Fibroblast of skin of abdomen (primary cell): Measurements from ENCODE around the gene SCRG1.
A peak's percentile ranks its signal among the peaks of the same experiment; 100 is the strongest.

Experiments
- DNase-seq: peaks from one replicate; pipeline ENCODE4 v3.0.0-alpha.2; 2013

Gene SCRG1

GRCh38 chr4:173410079-173410478 lies 11.2 kb upstream of the SCRG1 start:
- no peak for DNase-seq

GRCh38 chr4:173405840-173406606 lies 7.1 kb upstream of the SCRG1 start:
- DNase-seq, result no peak

DNA sequence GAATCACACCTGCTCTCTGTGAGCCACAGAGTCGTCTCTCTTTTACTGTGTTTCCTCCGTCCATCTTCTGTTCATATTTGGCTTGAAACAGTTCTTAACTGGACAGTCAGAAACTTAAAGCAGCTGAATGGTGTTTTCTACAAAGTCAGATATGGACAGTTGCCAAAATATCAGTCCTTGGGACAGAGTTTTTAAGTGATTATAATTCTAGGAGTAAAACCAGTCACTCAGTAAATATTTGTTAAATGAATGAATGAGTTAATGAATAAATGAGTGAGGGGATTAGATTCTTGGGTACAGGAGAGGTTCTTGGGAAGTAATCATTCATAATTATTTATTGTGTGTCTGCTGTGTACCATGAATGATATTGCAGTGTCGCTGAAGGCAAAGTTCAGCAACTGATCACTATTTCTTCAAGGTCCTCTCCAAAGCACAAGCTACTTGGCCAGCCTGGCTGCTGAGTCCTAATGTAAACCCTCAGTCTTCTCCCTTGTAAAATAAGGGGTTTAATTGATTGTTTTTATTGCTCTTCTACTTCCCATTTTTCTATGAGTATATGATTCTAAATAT lies 5.5 kb upstream of the SCRG1 start:
- DNase-seq, result no peak

DNA sequence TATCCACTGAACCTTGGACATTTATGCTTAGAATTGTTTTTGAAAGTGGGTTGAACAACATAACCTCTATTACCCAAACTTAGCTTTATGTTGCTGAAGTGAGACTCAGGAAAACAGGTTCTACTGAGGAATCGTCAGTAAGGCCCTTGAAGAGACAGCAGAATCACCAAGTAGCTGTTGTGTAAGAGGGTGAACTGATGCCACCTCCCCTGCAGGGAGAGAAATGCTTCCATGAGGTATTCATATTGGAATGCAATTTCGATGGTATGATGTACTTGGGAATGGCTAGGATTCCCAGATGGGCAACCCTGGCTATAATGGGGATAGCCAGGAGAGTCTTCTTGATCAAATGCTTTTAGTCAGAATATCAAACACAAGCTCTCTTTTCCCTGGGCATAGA lies 4.1 kb upstream of the SCRG1 start:
- DNase-seq, result peak; percentile 49

DNA sequence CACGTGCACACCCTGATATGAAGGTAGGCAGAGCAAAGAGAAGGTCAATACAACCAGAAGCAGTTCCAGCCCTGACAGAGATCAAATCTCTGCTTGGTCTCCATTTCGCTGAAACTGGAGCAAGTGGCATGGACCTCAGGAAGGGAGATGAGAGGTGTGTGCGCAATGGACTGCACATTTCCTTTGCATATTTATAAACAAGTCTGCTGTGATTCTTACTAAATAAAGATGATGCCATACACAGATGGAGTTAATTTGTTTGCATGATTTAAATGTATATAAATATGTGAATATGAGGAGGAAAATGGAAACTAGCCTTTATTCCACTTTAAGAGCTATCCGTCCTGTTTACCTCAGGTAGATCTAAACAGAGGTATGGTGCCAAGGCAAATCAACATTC lies 2.1 kb upstream of the SCRG1 start:
- no peak for DNase-seq

DNA sequence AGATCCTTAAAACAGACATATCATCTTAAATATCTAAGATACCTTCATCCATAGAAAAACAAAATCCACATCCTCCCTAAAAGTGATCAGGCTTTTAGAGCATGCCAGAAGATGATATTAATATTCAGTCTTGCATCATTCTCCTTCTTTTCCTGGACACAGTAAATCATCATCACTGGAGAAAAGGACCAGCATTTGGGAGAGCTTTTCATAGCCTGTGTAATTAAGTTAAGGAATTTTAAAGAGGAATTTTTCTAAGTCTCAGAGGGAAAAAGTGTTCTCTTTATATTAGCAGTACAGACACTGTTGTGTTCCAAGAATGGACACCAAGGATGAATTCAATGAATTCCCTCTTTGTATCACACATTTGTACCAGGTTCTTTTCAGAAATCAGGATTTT lies 696 bp downstream of the SCRG1 start:
- peak; percentile 49 for DNase-seq

- no peak for DNase-seq
Measured at GRCh38 chr4:173397604-173398003, 1.3 kb downstream of the SCRG1 start.

- no peak for DNase-seq
Measured at GRCh38 chr4:173391701-173392100, 7.2 kb downstream of the SCRG1 start.

GRCh38 chr4:173386751-173387150 lies 12.2 kb downstream of the SCRG1 start:
- DNase-seq, result no peak

DNA sequence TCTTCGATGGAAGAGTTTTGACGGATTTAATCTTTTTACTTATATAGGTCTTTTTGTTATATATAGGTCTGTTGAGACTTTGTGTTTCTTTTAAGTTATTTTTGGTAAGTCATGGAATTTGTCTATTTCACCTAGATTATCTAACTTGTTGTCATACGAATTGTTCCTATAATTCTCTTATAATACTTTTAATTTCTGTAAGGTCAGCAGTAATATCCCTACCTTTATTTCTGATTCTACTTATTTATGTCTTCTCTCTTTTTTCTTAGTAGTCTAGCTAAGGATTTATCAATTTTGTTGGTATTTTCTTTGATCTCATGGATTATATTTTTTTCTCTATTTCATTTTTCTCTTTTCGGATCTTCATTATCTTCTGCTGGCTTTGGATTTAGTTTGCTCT lies 16.6 kb downstream of the SCRG1 start:
- no peak for DNase-seq

DNA sequence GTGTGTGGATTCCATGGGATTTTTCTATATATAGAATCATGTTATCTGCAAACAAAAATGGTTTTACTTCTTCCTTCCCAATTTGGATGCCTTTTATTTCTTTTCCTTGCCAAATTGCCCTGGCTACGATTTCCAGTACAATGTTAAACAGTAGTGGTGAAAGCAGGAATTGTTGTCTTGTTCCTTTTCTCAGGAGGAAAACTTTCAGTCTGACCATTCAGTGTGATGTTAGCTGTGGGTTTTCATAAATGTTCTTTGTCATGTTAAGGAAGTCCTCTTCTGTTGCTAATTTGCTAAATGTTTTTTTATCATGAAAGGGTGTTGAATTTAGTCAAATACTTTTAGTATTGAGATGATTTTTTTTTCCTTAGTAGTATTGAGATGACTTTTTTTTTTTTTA lies 17.3 kb downstream of the SCRG1 start:
- no peak for DNase-seq

- no peak for DNase-seq
Measured at GRCh38 chr4:173380987-173381386, 17.9 kb downstream of the SCRG1 start.

DNA sequence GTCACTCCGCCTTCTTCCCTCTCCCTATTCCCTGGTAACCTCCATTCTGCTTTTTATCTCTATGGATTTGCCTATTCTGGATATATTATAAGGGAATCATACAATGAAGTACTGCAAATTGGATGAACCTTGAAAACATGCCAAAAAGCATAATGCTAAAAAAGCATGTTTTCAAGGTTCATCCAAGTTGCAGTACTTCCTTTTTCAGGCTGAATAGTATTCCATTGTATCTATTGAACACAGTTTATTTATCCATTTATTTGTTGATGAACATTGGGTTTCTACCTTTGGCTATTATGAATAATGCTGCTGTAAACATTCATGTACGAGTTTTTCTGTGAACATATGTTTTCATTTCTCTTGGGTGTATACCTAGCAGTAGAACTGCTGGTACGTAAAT lies 19.0 kb downstream of the SCRG1 start:
- no peak for DNase-seq

DNA sequence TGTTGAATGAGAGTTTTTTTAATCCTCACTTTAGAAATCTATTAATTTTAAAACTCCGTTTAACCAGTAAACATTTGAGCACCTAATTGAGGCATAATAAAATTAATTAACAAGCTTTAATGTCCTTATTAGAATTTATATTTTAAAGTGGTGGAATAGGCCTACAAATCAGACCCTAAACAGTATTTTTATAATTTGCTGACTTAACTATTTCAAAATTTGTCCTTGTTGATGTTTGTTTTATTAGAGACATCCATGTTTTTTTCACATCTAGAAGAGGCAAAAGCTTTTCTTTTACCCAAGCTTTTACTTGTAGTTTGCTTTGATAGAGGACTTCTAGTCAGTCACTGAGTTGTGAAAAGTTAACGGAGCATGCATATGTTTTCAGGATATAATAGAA lies 24.3 kb downstream of the SCRG1 start:
- DNase-seq, result no peak

GRCh38 chr4:173371292-173372192 lies 27.4 kb downstream of the SCRG1 start:
- DNase-seq, result peak; percentile 77

DNA sequence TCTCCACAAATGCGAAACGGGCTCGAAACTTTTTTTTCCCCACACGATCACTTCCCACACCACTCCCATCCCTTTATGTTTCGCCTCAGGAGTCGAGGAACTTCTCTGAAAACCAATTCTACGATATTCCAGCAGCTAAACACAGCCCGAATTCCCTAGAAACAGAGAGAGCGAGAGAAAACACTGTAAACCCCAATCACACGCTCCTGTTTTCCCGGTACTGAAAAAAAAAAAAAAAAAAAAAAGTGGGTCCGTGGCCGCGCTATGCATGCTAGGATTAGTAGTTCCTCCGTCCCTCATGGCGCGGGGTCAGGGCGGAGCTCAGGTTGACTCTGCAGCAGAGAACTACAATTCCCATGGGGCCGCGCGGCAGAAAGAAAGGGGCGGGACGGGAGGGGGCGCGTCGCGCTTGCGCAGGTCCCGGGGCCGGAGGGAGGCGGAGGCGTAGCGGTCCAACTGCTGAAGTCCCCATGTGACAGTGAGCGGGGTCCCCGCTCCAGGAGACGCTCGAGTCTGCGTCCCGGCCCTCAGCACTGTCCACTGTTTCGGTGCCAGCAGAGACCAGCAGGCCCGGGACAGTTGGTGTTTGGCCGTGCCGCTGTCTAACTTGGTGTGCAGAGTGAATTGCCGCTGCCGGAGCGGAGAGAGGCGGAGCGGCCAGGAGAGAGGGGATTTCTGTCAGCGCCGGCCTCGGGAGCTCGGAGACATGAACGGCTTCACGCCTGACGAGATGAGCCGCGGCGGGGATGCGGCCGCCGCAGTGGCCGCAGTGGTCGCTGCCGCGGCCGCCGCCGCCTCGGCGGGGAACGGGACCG lies 28.2 kb downstream of the SCRG1 start, which contains the start of gene SAP30:
Gene SAP30 (plus strand): TSS at position 478 of the 815 bp plus-strand sequence. CDS start 229 bp downstream, at position 707.
- peak; percentile 99 for DNase-seq

DNA sequence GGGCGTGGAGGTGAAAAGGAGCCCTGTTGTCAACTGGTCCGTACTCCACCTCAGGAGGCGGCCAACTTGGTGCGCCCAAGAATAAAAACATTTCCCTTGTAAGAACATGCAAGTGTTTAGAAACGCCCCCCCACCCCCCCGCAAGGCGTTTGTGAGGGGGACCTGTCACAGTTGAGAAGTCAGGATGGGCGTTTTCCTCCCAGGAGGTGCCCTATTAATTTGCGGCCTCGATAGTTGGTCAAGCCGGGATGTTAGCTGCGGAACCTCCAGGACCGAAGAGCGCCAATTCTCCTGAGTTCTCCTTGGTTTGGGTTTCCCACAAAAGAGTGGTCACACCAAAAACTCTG lies 28.8 kb downstream of the SCRG1 start:
- no peak for DNase-seq

- no peak for DNase-seq
Measured at GRCh38 chr4:173367946-173368345, 31.0 kb downstream of the SCRG1 start.

DNA sequence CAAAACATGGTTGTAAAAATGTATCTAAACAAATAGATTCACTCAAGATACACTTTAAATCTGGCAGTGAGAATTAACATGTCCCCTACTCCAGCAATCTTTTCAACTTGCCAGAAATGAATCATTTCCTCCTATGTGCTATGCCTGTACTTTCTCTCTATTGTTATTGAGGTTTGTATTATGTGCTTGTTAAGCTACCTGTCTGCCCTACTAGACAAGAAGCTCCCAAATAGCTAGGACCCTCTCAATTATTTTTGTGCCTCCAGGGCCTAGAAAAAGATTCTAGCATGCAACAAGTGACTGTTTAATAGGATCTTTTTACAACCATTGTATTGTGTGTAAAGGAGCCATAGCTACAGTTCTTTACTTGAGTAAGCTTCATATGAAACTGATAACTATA lies 31.6 kb downstream of the SCRG1 start:
- no peak for DNase-seq

- DNase-seq, result no peak
Measured at GRCh38 chr4:173365359-173365996, 33.4 kb downstream of the SCRG1 start.

DNA sequence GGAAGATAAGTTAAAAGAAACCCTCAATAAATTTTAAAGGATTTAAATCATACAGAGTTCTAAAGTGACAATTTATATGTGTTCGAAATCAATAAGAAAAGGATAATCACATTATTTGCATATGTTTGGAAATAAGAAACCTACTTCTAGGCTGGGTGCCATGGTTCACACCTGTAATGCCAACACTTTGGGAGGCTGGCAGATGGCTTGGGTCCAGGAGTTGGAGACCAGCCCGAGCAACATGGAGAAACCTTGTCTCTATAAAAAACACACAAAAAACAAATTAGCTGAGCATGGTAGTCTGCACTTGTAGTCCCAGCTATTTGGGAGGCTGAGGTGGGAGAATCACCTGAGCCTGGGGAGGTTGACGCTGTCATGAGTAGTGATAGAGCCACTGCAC lies 36.2 kb downstream of the SCRG1 start:
- no peak for DNase-seq

- DNase-seq, result peak; percentile 14
Measured at GRCh38 chr4:173360587-173361221, 38.2 kb downstream of the SCRG1 start.
